ENCODE measurements around the gene HEPHL1.
"Not testable (repeated sequence)": the region's sequence is repeated elsewhere in the genome, so short reads cannot be mapped to it uniquely, and the experiment has no call there.

HEPHL1 gene

DNA sequence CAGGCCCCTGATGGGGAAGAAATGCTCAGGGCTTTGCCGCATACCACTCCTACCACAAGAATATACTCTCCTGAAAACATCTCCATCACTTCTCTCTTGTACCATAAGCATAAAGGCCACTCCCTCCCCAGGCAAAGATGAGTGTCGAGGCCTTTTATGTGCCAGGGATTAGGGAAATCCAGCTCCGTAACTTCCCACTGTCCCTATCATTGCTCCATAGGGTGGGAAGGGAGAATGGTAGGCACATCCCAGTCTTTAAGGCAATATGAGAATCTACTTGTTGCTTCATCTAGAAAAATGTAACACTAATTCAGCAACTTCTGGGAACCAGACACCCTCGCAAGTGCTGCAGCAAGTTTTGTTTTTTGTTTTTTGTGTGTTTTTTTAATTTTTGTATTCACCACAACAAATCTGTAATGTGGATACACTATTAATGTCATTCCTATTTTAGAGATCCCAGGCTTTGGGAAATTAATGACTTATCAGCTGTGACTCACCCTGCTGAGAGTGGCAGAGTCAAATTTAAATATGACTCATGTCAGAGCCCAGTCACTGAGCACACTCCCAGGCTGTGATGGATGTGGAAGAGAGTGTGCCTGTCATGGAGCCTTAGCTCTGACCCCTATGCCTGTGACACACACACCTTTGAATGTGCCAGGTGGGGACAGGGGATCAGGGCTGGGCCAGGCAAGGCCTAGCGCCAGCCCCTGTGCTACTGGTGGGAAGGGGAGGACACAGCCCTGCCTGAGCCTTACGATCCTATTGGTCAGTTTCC lies 130.9 kb downstream of the HEPHL1 start:
- no peak for DNase-seq

DNA sequence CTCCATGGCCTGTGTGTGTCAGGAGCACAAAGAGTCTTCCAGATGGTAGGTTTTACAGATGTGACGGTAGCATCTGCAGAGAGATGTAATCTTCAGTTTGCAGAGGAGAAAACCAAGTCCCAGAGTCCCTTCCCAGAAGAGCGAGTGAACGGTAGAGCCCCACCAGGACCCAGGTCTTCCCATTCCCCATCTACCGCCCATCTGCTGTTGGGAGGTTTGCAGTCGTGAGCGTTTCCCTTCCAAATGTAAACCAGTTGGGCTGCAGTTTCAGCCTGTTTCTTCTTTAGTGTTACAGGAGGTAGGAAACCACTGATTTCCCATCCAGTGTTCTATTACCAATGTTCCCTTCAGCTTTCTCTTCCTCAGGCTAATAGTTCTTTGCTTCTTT lies 131.5 kb downstream of the HEPHL1 start:
- no peak for DNase-seq

DNA sequence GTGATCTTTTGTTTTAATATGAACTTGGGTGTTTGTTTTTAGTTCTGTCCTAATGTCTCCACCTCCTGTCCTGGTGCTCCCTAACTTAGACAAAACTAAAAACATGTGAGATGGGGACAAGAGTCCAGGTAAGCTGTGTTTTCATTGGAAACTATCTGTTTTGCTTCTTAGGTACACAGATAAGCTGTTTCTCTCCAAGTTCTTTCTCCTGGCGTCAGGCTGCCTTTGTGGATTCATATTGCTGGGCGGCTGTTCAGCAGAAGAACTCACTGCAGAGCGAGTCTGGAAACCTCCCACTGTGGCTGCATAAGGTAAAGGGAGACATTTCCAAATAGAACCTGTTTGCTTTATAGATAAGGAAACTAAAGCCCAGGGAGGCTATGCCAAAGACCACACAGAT lies 132.2 kb downstream of the HEPHL1 start:
- DNase-seq: no peak

DNA sequence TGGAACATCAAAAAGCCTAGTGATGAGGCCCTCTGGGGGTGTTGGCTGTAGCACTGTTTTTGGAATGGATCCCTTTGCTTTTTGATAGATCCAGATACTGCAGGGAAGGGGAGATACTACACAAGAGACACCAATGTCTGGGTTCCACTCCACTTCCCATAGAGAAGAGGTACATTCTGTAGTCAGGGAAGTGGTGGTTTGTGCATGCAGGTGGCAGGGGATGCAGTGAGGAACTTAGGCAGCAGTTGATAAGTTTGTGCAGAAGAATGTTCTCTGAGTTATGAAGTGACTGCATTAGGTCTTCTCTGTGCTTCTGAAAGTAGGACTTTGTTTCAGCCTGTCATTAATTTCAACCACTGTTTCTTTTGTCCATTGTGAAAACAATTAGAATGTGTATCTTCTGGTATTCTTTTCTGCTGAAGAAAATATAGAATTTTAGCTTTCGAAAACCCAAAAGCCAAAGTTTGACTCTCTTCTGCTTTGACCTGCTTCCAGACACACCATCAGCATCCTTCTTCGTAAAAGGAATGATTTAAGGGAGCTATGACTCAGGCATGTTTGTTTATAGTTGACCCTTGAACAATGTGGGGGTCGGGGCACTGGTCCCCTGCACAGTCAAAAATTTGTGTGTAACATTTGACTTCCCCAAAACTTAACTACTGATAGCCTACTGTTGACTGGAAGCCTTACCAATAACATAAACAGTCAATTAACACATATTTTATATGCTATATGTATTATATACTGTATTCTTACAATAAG lies 133.1 kb downstream of the HEPHL1 start:
- no peak for DNase-seq

DNA sequence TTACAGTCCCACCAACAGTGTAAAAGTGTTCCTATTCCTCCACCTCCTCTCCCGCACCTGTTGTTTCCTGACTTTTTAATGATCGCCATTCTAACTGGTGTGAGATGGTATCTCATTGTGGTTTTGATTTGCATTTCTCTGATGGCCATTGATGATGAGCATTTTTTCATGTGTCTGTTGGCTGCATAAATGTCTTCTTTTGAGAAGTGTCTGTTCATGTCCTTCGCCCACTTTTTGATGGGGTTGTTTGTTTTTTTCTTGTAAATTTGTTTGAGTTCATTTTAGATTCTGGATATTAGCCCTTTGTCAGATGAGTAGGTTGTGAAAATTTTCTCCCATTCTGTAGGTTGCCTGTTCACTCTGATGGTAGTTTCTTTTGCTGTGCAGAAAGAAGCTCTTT lies 136.2 kb downstream of the HEPHL1 start:
- DNase-seq: not testable (repeated sequence)
